Mucosa of descending colon (tissue), 3 donors: ENCODE results near the gene SLC49A3. TPM values are rescaled to one million over a fixed set of nuclear protein-coding genes. Genes with fewer than 3 reads are reported as not detected.
A peak's percentile ranks its signal among the peaks of the same experiment; 100 is the strongest.

ENCODE experiments used
- ATAC-seq: fragments of 200-7000 bp; cut with Tn5 transposase; one replicate; pipeline ENCODE4 v1.9.1; 2020; ENCODE audit warnings: mild to moderate bottlenecking, moderate library complexity
- DNase-seq, 3 donors: peaks; one replicate each; pipeline ENCODE4 v3.0.0-alpha.2; 2020
- H3K36me3 ChIP-seq: fragments of 200-600 bp; one replicate; pipeline ENCODE4 v1.8.0; 2021; ENCODE audit warnings: low read depth, mild to moderate bottlenecking
- H3K4me1 ChIP-seq: fragments of 200-600 bp; one replicate; pipeline ENCODE4 v1.8.0; 2021; ENCODE audit warnings: low read depth, mild to moderate bottlenecking
- H3K4me3 ChIP-seq: fragments of 200-600 bp; one replicate; pipeline ENCODE4 v1.8.0; 2021; ENCODE audit warnings: mild to moderate bottlenecking
- H3K9me3 ChIP-seq: fragments of 200-600 bp; one replicate; pipeline ENCODE4 v1.8.0; 2021; ENCODE audit warnings: mild to moderate bottlenecking
- CTCF ChIP-seq: fragments of 200-600 bp; IDR thresholded peaks from one replicate; pipeline ENCODE4 v1.8.0; 2022; ENCODE audit warnings: antibody characterized with exemption, mild to moderate bottlenecking
- intact Hi-C, 2 donors: fragments of 100-400 bp; cut with DNase I in 1 of 2; cut with micrococcal nuclease in 1 of 2; formaldehyde crosslinking; loops; one replicate each; pipeline versions ENCODE4 v1.11.0 to v1.11.1; 2022; cut with DNase I, micrococcal nuclease
- total RNA-seq, 3 donors: library from RNA; stranded (reverse); fragmentation: NEBNext Ultra II Directional in 2 of 3; extraction: Animal tissue kit (Norgen Biotek cat#: 25700) in 2 of 3; gene quantifications; one replicate each; pipeline versions ENCODE4 v1.2.1 to v1.2.4, GENCODE V29; 2021 to 2023
- donor health status: DM: no; HTN: no; CAD: no; lungs with moderate emphysema.
- donor health status: DM: no; HTN: no; CAD: no.
- donor health status: DM: no; HTN: yes; CAD: no.

The SLC49A3 gene
- total RNA-seq, 3 donors from 2014 or later, result 9.9 to 14.1 (median 11.5) TPM

DNA sequence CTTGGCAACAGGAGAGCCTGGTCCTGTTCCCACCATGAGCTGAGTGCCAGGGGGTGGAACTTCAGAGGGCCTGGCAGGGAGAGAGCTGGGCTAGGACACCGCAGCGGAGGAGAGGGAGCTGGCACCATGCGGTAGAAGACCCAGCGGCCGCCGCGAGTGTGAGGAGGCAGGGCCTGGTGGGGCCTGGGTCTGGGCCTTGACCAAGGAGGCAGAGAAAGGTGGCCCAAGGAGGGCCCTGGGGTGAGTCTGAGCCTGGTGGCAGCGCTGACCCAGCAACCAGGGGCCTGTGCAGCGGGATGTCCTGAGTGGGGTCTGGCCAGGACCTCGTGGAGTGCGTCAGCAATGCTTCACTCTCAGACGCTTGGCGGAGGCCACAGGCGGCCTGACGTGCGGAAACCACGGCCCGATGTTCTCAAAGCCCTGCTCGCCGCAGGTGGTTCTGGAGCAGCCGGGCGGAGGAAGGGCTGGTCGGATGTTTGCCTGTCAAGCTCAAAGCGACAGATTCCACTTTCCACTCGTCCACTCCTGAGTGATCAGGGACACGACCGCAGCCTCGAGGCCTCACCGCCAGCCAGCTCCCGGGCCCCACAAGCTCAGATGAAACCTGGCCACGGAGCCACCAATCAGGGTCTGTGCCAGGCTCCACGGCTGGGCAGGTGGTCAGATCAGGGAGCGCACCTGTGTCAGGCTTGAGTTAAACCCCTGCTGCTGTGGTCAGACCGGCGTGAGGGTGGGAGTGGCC lies 35.7 kb downstream of the SLC49A3 start:
- no peaks in the 10 kb centered on the region for H3K4me1 ChIP-seq
- no peak overlapping the region for H3K4me3 ChIP-seq
- no peak for TF ChIP-seq CTCF
- H3K36me3 ChIP-seq, result no peaks in the 10 kb centered on the region
- H3K9me3 ChIP-seq, result no peaks in the 10 kb centered on the region
- peak in 2 of 3 donors; percentile 16 to 43 for DNase-seq
- no peak for ATAC-seq
- intact Hi-C loops, result no loop called here

DNA sequence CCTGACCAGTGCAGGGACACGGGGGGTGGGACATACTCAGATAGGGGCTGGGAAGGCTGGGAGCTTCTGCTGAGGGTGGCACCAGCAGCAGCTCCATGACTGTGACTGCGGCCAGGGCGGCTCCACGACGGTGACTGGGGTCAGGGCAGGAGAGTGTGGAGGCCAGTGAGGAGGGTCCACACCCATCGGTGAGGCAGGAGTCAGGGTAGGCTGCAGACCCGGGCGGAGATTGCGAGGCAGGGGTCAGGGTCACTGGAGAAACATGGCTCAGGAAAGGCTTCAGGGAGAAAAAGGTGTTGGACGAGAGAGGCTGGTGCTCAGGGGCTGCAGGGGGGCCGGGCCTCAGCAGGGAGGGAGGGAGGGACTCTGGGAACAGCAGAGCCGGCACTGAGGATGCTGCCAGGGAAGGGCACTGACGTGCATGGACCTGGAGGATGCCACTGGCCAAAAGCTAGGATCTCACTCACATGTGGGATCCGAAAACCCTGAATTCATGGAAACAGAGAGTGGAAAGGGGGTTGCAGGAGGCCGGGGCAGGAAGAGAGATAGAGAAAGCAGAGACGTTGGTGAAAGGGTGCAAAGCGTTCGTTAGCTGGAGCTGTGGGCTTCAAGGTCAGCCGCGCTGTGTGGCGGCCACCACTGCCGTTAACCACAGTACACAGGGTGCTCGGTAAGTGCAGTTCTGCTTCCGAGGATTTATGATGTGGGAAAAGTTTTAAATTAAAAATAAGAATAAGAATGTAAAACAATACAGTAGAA lies 36.9 kb downstream of the SLC49A3 start:
- intact Hi-C loops, result no loop called here
- Histone ChIP-seq H3K9me3 (no peaks in the 10 kb centered on the region), H3K4me3 (no peak overlapping the region), H3K4me1 (no peaks in the 10 kb centered on the region), H3K36me3 (no peaks in the 10 kb centered on the region)
- DNase-seq (peak in 2 of 3 donors; percentile 6 to 20), ATAC-seq (no peak)
- TF ChIP-seq CTCF, result no peak

DNA sequence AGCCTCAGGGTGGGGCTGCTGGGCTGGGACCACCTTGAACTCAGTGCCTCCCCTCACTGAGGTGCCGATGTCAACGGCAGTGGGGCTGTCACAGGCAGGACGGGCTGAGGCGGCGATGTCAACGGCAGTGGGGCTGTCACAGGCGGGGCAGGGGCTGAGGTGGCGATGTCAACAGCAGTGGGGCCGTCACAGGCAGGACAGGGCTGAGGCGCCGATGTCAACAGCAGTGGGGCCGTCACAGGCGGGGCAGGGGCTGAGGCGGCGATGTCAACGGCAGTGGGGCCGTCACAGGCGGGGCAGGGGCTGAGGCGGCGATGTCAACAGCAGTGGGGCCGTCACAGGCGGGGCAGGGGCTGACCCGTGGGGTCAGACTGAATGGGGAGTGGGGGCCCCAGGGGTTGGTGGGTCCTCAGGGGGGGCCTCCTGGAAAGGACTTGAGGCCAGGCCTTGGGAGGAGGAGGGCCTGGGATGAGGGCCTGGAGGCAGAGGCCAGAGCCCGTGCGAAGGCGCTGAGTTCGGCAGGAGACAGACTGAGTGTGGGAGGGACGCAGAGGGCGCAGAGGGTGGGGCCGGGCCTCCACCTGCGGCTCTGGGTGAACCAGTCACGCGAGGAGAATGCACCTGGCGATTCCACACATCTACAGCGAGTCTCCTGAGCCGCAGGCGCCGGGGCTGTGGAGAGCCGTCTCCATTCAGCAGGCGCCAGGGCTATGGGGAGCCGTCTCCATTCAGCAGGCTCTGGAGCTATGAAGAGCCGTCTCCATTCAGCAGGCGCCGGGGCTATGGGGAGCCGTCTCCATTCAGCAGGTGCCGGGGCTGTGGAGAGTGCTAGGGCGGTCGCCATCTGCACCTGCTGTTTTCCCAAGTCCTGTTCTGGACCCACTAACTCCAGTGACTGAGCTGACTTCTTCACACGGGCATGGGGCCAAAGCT lies 37.7 kb downstream of the SLC49A3 start:
- H3K36me3 ChIP-seq, result no peaks in the 10 kb centered on the region
- no peaks in the 10 kb centered on the region for H3K9me3 ChIP-seq
- no peak overlapping the region for H3K4me3 ChIP-seq
- ATAC-seq (peak; percentile 27), DNase-seq (peak in 2 of 3 donors; percentile 9 to 43)
- intact Hi-C loops, result no loop called here
- TF ChIP-seq CTCF, result no peak
- H3K4me1 ChIP-seq, result no peaks in the 10 kb centered on the region

DNA sequence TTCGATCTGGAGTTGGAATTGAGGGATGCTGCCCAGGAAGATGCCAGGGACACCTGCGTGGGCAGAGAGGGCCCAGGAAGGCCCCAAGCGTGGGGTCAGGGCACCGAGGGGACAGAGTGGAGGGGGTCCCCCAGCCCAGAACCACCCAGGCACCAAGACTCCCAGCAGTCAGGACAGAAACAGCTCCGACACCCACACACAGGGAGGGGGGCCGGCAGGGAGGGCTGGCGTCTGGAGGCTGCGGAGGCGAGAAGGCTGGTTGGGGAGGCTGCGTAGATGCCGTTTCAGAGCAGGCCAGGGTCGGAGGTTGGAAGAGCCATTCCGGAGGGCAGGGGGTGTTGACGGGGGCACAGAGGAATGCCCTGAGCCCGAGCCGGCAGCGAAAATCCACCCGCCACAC lies 38.5 kb downstream of the SLC49A3 start:
- ATAC-seq, result no peak
- Histone ChIP-seq H3K9me3 (no peaks in the 10 kb centered on the region), H3K4me1 (no peaks in the 10 kb centered on the region), H3K4me3 (no peak overlapping the region), H3K36me3 (no peaks in the 10 kb centered on the region)
- peak in 2 of 3 donors; percentile 4 to 22 for DNase-seq
- TF ChIP-seq CTCF, result no peak
- intact Hi-C loops, result no loop called here

DNA sequence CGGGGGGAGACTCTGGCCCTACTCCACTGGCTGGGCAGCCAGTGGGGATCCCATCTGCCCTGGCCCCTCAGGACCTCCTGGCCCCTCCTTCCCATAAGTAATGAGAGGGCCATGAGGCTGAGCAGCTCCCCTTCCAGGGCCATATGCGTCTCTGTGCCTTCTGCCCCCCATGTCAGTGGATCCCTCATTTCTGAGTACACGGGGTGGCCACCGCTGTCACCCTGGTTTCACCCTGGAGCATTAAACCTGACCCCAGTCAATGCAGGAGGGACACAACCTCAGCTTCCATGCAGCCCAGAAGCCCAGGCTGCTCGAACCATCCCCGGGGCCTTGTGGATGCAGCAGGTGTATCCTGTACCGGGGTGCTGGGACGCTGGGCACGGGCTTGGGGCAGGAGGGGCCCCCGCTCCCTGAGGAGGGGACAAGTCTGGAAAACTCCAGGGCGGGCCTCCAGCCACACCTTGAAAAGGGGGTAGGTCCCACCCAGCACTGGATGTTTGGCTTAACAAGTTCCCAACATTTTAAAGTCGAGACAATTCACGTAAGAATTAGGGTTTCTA lies 39.1 kb downstream of the SLC49A3 start:
- Histone ChIP-seq H3K9me3 (no peaks in the 10 kb centered on the region), H3K36me3 (no peaks in the 10 kb centered on the region), H3K4me3 (no peak overlapping the region), H3K4me1 (no peaks in the 10 kb centered on the region)
- DNase-seq (peak in 2 of 3 donors; percentile 5 to 33), ATAC-seq (no peak)
- TF ChIP-seq CTCF, result no peak
- intact Hi-C loops, result no loop called here
